GM12892 (cell line): ENCODE results near the gene RIPPLY1.

Experiments
- DNase-seq: peaks from one replicate; pipeline ENCODE4 v3.0.0; 2011; ENCODE audit not compliant: insufficient read length
- FAIRE-seq: peaks from 2 replicates; lab custom pipeline; 2011; peaks lifted over from hg19 to GRCh38; lab: Jason Lieb, UNC
- POLR2A ChIP-seq: IDR thresholded peaks from 2 replicates; pipeline ENCODE4 v1.6.1; 2011; ENCODE audit warnings: low read depth, low read length, control low read depth
- POLR2AphosphoS5 ChIP-seq: IDR thresholded peaks from 2 replicates; pipeline ENCODE4 v1.6.1; 2011; ENCODE audit warnings: low read depth, low read length, control low read depth
- TAF1 ChIP-seq: IDR thresholded peaks from 2 replicates; pipeline ENCODE4 v1.6.1; 2011; ENCODE audit warnings: low read depth, mild to moderate bottlenecking, control low read depth, low read length, borderline replicate concordance

Gene RIPPLY1

GRCh38 chrX:106932960-106933537, 29.9 kb upstream of the RIPPLY1 start:
- no peak for TF ChIP-seq POLR2A
- DNase-seq (no peak), FAIRE-seq (no peak)

- FAIRE-seq, result no peak
- no peak for DNase-seq
- no peak for TF ChIP-seq POLR2A
- TF ChIP-seq TAF1, result no peak
- TF ChIP-seq POLR2AphosphoS5, result no peak
Observed at GRCh38 chrX:106932492-106932923, 29.4 kb upstream of the RIPPLY1 start.

- no peak for FAIRE-seq
Observed at GRCh38 chrX:106931831-106932491, 28.8 kb upstream of the RIPPLY1 start.

GRCh38 chrX:106928227-106928626, 25.1 kb upstream of the RIPPLY1 start:
- FAIRE-seq (no peak), DNase-seq (no peak)
- TF ChIP-seq POLR2AphosphoS5 (no peak), POLR2A (no peak), TAF1 (no peak)

More at GRCh38 chrX:106931831-106932491, 28.8 kb upstream of the RIPPLY1 start:
- no peak for DNase-seq
- no peak for TF ChIP-seq POLR2A
- no peak for TF ChIP-seq TAF1
- TF ChIP-seq POLR2AphosphoS5, result no peak

GRCh38 chrX:106927700-106928099, 24.6 kb upstream of the RIPPLY1 start:
- FAIRE-seq, result no peak
- TF ChIP-seq POLR2AphosphoS5, result no peak
- no peak for TF ChIP-seq POLR2A
- TF ChIP-seq TAF1, result no peak
- DNase-seq, result no peak

GRCh38 chrX:106927023-106927422, 23.9 kb upstream of the RIPPLY1 start:
- DNase-seq (no peak), FAIRE-seq (no peak)
- TF ChIP-seq POLR2A, result no peak
- no peak for TF ChIP-seq POLR2AphosphoS5
- TF ChIP-seq TAF1, result no peak

- no peak for DNase-seq
- no peak for FAIRE-seq
- no peak for TF ChIP-seq POLR2A
- no peak for TF ChIP-seq TAF1
- TF ChIP-seq POLR2AphosphoS5, result no peak
Observed at GRCh38 chrX:106921637-106922036, 18.5 kb upstream of the RIPPLY1 start.

GRCh38 chrX:106919932-106920452, 16.9 kb upstream of the RIPPLY1 start, which contains the start of gene CLDN2:
Gene CLDN2, plus strand, starts transcription at chrX:106920402. Its CDS starts 7,827 bp downstream, at chrX:106928229.
- TF ChIP-seq TAF1 (no peak), POLR2A (no peak), POLR2AphosphoS5 (no peak)
- FAIRE-seq (no peak), DNase-seq (no peak)

GRCh38 chrX:106917830-106918500, 14.8 kb upstream of the RIPPLY1 start:
- FAIRE-seq (no peak), DNase-seq (no peak)
- no peak for TF ChIP-seq POLR2A
- TF ChIP-seq POLR2AphosphoS5, result no peak
- TF ChIP-seq TAF1, result no peak

GRCh38 chrX:106912864-106913263, 9.7 kb upstream of the RIPPLY1 start:
- TF ChIP-seq POLR2AphosphoS5 (no peak), TAF1 (no peak), POLR2A (no peak)

GRCh38 chrX:106906361-106906760, 3.2 kb upstream of the RIPPLY1 start:
- DNase-seq (no peak), FAIRE-seq (no peak)
- TF ChIP-seq TAF1 (no peak), POLR2AphosphoS5 (no peak), POLR2A (no peak)

More at GRCh38 chrX:106912864-106913263, 9.7 kb upstream of the RIPPLY1 start:
- FAIRE-seq, result no peak
- no peak for DNase-seq
